Esophagus squamous epithelium (tissue), 5 donors: ENCODE data around the gene CST9L. TPM values are rescaled to one million over a fixed set of nuclear protein-coding genes. Genes with fewer than 3 reads are reported as not detected.

ENCODE experiments used
- DNase-seq: peaks from one replicate; lab custom pipeline; 2025; lab: John Stamatoyannopoulos, UW
- H3K27ac ChIP-seq, 4 donors: fragments of 200-600 bp; sonication (generic); one replicate each; pipeline ENCODE4 v1.5.1; 2016 to 2019; ENCODE audit warnings: mild to moderate bottlenecking in 1 of 4
- H3K27me3 ChIP-seq, 4 donors: fragments of 200-600 bp; sonication (generic); 1 replicate in 3 of 4; 2 replicates in 1 of 4; pipeline versions ENCODE4 v1.5.1 to v1.6.0; 2017 to 2021; ENCODE audit warnings: antibody characterized with exemption in 1 of 4
- H3K36me3 ChIP-seq, 3 donors: fragments of 200-600 bp; sonication (generic); one replicate each; pipeline ENCODE4 v1.5.1; 2016 to 2019
- H3K4me1 ChIP-seq, 3 donors: fragments of 200-600 bp; sonication (generic); one replicate each; pipeline ENCODE4 v1.5.1; 2017 to 2019
- H3K4me3 ChIP-seq, 4 donors: fragments of 200-600 bp; sonication (generic); 1 replicate in 3 of 4; 2 replicates in 1 of 4; pipeline ENCODE4 v1.5.1; 2016 to 2019; ENCODE audit warnings: mild to moderate bottlenecking in 2 of 4, moderate library complexity in 1 of 4
- H3K9me3 ChIP-seq, 3 donors: fragments of 200-600 bp; sonication (generic); one replicate each; pipeline ENCODE4 v1.5.1; 2016 to 2019
- POLR2A ChIP-seq, 4 donors: fragments of 450-650 bp; IDR thresholded peaks; one replicate each; pipeline ENCODE4 v1.6.1; 2017; ENCODE audit warnings: antibody characterized with exemption in 4 of 4, mild to moderate bottlenecking in 4 of 4, moderate library complexity in 3 of 4
- WGBS, 2 donors: methylation state at CpG; one replicate each; pipeline ENCODE4 v1.1.5; 2018; 5-methylcytosine and 5-hydroxymethylcytosine counted together
- intact Hi-C: fragments of 100-400 bp; cut with DNase I; formaldehyde crosslinking; loops from one replicate; pipeline ENCODE4 v1.15.0; 2022
- total RNA-seq, 4 donors: library from RNA; depleted of rRNA; stranded (reverse); fragments of >200 nt; gene quantifications; one replicate each; pipeline ENCODE4 v1.1.0, GENCODE V29; 2016
- TF ChIP-seq, protein P1 (sequence below), 6 experiments: fragments of 450-650 bp in 4 of 6; fragments of 200-600 bp in 2 of 6; sonication (generic) in 2 of 6; IDR thresholded peaks; one replicate each; pipeline ENCODE4 v1.5.1; 2016 to 2019; ENCODE audit warnings: antibody characterized with exemption in 6 of 6, mild to moderate bottlenecking in 4 of 6, moderate library complexity in 4 of 6
- donor health status: DM: yes; HTN: yes; CAD: no.

CST9L gene
- total RNA-seq, 4 donors from 2014 or later: not detected

DNA sequence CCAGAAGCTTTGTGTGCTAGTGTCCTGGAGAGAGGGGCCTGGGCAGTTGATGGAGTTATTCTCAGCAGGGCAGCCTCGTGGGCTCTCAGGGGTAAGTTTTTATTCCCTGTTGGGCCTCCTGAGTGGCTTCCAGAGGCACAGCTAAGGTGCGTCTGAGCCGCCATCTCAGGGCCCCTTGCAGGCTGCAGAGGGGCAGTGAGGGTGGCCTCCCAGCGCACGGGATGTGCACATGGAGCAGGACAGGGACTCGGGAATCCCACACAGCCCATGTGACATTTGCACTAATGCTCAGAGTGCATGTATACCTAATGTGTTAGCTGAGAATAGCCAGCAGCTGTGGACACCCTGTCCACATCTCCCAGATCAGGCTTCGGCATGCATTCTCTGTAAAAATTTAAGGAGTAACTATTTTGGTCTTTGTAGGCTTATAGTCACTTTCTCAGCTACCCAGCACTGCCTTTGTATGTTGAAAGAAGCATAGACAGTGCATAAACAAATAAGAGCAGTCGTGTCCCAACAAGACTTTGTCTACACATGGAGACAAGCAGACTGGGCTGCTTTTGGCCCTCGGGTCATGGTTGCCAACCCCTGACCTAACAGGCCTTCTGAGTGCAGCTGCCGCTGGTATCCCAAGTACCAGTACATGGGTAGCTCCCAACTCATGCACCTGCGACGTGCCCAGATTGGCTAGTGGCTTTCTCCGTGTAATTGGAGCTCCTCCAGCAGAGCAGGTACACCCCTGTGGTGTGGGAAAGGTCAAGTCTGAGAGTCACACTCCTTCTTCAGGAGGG is 18.6 kb upstream of the CST9L start:
- DNase-seq: no peak
- intact Hi-C loops: no loop called here
- Histone ChIP-seq H3K27ac (peak overlapping the region in 2 of 4 donors; percentile 1 to 36), H3K36me3 (no peaks in the 10 kb centered on the region), H3K27me3 (no peaks in the 10 kb centered on the region), H3K4me3 (no peak overlapping the region), H3K9me3 (no peaks in the 10 kb centered on the region), H3K4me1 (peaks cover 3 to 65% (median 3%) of the 10 kb centered on the region in 3 donors)
- WGBS, 2 donors: 25 to 64% methylated on average over 4 to 5 of the region's 13 CpGs
- TF ChIP-seq, protein P1, sequence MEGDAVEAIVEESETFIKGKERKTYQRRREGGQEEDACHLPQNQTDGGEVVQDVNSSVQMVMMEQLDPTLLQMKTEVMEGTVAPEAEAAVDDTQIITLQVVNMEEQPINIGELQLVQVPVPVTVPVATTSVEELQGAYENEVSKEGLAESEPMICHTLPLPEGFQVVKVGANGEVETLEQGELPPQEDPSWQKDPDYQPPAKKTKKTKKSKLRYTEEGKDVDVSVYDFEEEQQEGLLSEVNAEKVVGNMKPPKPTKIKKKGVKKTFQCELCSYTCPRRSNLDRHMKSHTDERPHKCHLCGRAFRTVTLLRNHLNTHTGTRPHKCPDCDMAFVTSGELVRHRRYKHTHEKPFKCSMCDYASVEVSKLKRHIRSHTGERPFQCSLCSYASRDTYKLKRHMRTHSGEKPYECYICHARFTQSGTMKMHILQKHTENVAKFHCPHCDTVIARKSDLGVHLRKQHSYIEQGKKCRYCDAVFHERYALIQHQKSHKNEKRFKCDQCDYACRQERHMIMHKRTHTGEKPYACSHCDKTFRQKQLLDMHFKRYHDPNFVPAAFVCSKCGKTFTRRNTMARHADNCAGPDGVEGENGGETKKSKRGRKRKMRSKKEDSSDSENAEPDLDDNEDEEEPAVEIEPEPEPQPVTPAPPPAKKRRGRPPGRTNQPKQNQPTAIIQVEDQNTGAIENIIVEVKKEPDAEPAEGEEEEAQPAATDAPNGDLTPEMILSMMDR (IDR thresholded peaks at IDR 0.05): no peak
- TF ChIP-seq POLR2A (IDR thresholded peaks at IDR 0.05): no peak

DNA sequence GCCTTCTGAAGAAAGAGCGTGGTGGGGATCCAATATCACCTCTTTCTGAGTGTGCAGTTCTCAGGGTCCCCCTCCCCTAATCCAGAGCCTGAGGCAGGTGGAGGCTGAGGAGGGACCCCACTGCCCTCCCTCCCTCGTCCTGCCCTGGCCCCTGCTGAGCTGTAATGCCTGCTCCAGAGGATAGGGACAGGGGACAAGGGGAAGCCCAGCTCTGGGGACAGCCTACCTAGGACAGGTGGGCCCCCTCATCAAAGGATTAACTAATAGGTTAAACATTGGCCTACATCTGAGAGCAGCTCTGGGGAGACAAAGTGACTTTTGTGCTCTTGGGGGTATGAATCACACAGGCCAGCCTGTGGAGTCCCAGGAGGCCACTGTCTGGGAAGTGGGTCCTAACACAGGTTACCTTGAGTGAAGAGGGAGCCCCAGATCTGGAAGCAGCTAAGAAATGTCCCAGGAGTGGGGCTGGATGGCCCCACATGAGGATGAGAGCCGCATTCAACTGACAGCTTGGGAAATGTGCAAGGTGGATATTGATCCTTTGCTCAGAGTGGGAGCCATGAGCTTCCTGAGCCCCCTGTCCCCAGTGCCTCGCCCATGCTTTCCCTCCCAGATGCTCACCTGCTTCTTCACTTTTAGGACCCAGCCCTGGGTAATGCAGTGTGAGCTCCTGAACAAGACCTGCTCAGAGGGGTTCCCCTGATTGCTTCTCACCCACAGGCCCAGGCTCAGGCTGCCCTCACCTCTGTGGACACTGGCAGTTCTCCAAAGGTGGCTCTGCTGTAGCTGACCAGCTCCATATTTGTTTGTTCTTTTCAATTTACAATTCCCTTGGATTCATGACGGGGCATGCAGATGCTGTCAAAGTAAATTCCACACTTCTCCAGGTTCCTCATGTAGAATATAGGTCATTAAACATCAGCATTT is 17.8 kb upstream of the CST9L start:
- intact Hi-C loops: no loop called here
- Histone ChIP-seq H3K4me1 (peaks cover 3 to 69% (median 3%) of the 10 kb centered on the region in 3 donors), H3K27me3 (no peaks in the 10 kb centered on the region), H3K9me3 (no peaks in the 10 kb centered on the region), H3K4me3 (no peak overlapping the region), H3K36me3 (no peaks in the 10 kb centered on the region), H3K27ac (no peak overlapping the region)
- WGBS, 2 donors: 90 to 100% methylated on average over 3 to 4 of the region's 5 CpGs
- no peak for TF ChIP-seq POLR2A (IDR thresholded peaks at IDR 0.05)
- TF ChIP-seq, protein P1 (IDR thresholded peaks at IDR 0.05): no peak
- no peak for DNase-seq

GRCh38 chr20:23585449-23585807 is 17.1 kb upstream of the CST9L start:
- 70 to 82% methylated on average over 3 to 4 of the region's 5 CpGs for WGBS, 2 donors
- no peak overlapping the region for H3K27ac ChIP-seq
- H3K27me3 ChIP-seq: no peaks in the 10 kb centered on the region
- no peak overlapping the region for H3K4me3 ChIP-seq
- intact Hi-C loops: no loop called here
- peaks cover 3 to 69% (median 3%) of the 10 kb centered on the region in 3 donors for H3K4me1 ChIP-seq
- no peaks in the 10 kb centered on the region for H3K9me3 ChIP-seq
- no peak for DNase-seq
- H3K36me3 ChIP-seq: no peaks in the 10 kb centered on the region
- no peak for TF ChIP-seq POLR2A (IDR thresholded peaks at IDR 0.05)
- TF ChIP-seq, protein P1 (IDR thresholded peaks at IDR 0.05): no peak

- Histone ChIP-seq H3K27ac (no peak overlapping the region), H3K27me3 (no peaks in the 10 kb centered on the region), H3K4me1 (peaks cover 3 to 69% (median 3%) of the 10 kb centered on the region in 3 donors), H3K9me3 (no peaks in the 10 kb centered on the region), H3K36me3 (no peaks in the 10 kb centered on the region), H3K4me3 (no peak overlapping the region)
- intact Hi-C loops: no loop called here
- DNase-seq: no peak
- TF ChIP-seq, protein P1 (IDR thresholded peaks at IDR 0.05): no peak
- no peak for TF ChIP-seq POLR2A (IDR thresholded peaks at IDR 0.05)
- 37 to 66% methylated on average over 3 to 4 of the region's 5 CpGs for WGBS, 2 donors
These were observed 16.3 kb upstream of the CST9L start for GRCh38 chr20:23584434-23585199.
